ENCODE data around the gene TLCD3A.
"Not testable (repeated sequence)": the region's sequence is repeated elsewhere in the genome, so short reads cannot be mapped to it uniquely, and the experiment has no call there.

Gene TLCD3A

GRCh38 chr17:750431-751037 lies 18.1 kb downstream of the TLCD3A start:
- DNase-seq: no peak

- DNase-seq: no peak
Observed at GRCh38 chr17:751269-752001, 19.0 kb downstream of the TLCD3A start.

- DNase-seq: peak; percentile 76
Observed at GRCh38 chr17:752002-752619, 19.7 kb downstream of the TLCD3A start, which contains the start of gene GEMIN4. TSS of gene GEMIN4 (minus strand) at chr17:752264. CDS start at chr17:752142, 122 bp downstream.

- no peak for DNase-seq
Observed at GRCh38 chr17:752620-753219, 20.3 kb downstream of the TLCD3A start.

GRCh38 chr17:753418-753817 lies 21.0 kb downstream of the TLCD3A start:
- DNase-seq: no peak

- not testable (repeated sequence) for DNase-seq
Observed at GRCh38 chr17:755319-755961, 23.0 kb downstream of the TLCD3A start.

GRCh38 chr17:756010-756567 lies 23.7 kb downstream of the TLCD3A start:
- DNase-seq: not testable (repeated sequence)

GRCh38 chr17:759964-760363 lies 27.6 kb downstream of the TLCD3A start:
- no peak for DNase-seq

GRCh38 chr17:760371-760770 lies 28.0 kb downstream of the TLCD3A start:
- no peak for DNase-seq

GRCh38 chr17:767076-767475 lies 34.7 kb downstream of the TLCD3A start:
- DNase-seq: no peak

GRCh38 chr17:773016-773415 lies 40.6 kb downstream of the TLCD3A start:
- DNase-seq: no peak

- DNase-seq: no peak
Observed at GRCh38 chr17:773467-774312, 41.3 kb downstream of the TLCD3A start.

GRCh38 chr17:774313-774584 lies 41.9 kb downstream of the TLCD3A start:
- DNase-seq: no peak

- no peak for DNase-seq
Observed at GRCh38 chr17:778096-778495, 45.7 kb downstream of the TLCD3A start.

GRCh38 chr17:781805-782731 lies 49.7 kb downstream of the TLCD3A start, which contains the start of the genes GLOD4 and MRM3:
TSS of gene GLOD4 (minus strand) at chr17:782280. CDS start at chr17:782255, 25 bp downstream.
TSS of gene MRM3 (plus strand) at chr17:782353. CDS start at chr17:782379, 26 bp downstream.
- DNase-seq: peak; percentile 60

GRCh38 chr17:784143-784542 lies 51.7 kb downstream of the TLCD3A start:
- DNase-seq: no peak

- not testable (repeated sequence) for DNase-seq
Observed at GRCh38 chr17:785901-786300, 53.5 kb downstream of the TLCD3A start.

GRCh38 chr17:787641-788221 lies 55.3 kb downstream of the TLCD3A start:
- no peak for DNase-seq

- no peak for DNase-seq
Observed at GRCh38 chr17:788551-788950, 56.2 kb downstream of the TLCD3A start.

GRCh38 chr17:789160-789840 lies 56.9 kb downstream of the TLCD3A start:
- no peak for DNase-seq
